ENCODE results near the gene KIF16B.
"Not testable (repeated sequence)": the region's sequence is repeated elsewhere in the genome, so short reads cannot be mapped to it uniquely, and the experiment has no call there.

- TF ChIP-seq CTCF (IDR thresholded peaks at IDR 0.05 in 2 of 3, conservative IDR thresholded peaks at IDR 0.05 in 1 of 3; ENCODE audit: insufficient read depth in 2 of 3, low read depth in 1 of 3, low read length in 3 of 3); EP300 (IDR thresholded peaks at IDR 0.05; ENCODE audit: low read length); ZNF280B (CRISPR knock-in tag; IDR thresholded peaks at IDR 0.05); POLR2A (conservative IDR thresholded peaks at IDR 0.05); CEBPZ (IDR thresholded peaks at IDR 0.05; ENCODE audit: borderline replicate concordance, low read depth, low read length); NR2C1 (IDR thresholded peaks at IDR 0.05); NR2C1 (tag; IDR thresholded peaks at IDR 0.05); REST (IDR thresholded peaks at IDR 0.05; ENCODE audit: borderline replicate concordance); REST (CRISPR knock-in tag; IDR thresholded peaks at IDR 0.05; ENCODE audit: low read depth); EHMT2 (IDR thresholded peaks at IDR 0.05); RCOR1 (IDR thresholded peaks at IDR 0.05; ENCODE audit: borderline replicate concordance in 1 of 2, low read depth in 2 of 2, low read length in 2 of 2): not testable (repeated sequence)
Observed at GRCh38 chr20:16596404-16596803, 23.2 kb upstream of the KIF16B start.
